ENCODE results near the gene CHRNA1.
A peak's percentile ranks its signal among the peaks of the same experiment; 100 is the strongest.

CHRNA1 gene

DNA sequence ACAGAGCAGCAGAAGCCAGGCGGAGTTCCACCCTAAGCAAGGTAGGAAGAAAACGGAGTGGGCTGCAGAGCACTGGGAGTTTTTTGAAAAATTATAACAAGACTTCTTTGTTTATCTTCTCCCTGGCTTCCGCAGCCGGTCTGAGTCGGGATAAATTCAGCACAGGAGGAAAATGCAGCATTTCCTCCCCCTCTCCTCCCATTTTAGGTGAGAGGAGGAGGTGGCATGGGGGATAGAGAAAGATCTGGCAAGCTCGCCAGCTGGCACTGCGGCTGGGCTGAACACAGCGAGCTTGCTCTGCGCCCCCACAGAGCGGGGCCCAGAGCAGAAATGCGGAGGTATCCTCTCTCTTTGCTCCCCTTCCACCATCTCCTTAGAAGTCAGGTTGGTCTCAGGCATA is 17.7 kb upstream of the CHRNA1 start:
- DNase-seq (ENCODE audit: low read depth) = no peak

DNA sequence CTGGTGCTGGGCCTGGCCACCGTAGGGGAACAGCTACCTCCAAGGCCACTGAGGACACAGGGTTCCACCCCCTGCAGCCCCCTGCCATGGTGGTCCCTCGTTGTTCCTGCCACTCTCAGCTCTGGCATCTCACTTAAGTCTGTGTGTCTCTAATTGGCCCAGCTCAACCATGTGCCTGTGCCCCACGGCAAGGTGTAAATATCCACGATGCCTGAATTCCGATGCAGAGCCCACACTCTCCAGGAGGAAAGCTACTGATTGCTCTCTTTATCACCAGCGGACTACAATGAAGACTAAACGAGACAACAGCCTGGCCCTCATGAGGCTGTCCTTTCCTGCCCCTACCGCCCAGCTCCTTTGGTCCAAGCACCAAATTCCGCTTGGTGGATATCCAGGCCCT is 17.0 kb upstream of the CHRNA1 start:
- DNase-seq (ENCODE audit: low read depth) = no peak

DNA sequence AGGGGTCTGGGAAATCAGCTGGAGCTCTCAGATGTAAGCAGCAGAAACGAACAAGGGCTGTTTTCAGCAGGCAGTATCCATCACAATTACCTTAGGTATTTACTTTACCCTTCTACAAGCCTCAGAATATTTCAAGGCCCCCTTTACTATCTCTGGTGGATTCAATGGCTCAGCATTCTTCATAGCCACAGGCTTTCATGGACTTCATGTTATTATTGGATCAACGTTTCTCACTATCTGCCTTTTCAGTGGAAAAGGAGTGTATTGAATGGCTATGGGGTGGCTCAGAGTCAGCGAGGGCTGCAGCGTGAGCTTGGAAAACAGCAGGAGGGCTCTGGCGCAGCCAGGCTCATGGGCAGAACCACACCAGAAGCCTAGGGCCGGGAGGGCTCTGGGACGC is 16.6 kb upstream of the CHRNA1 start:
- no peak for DNase-seq (ENCODE audit: low read depth)

DNA sequence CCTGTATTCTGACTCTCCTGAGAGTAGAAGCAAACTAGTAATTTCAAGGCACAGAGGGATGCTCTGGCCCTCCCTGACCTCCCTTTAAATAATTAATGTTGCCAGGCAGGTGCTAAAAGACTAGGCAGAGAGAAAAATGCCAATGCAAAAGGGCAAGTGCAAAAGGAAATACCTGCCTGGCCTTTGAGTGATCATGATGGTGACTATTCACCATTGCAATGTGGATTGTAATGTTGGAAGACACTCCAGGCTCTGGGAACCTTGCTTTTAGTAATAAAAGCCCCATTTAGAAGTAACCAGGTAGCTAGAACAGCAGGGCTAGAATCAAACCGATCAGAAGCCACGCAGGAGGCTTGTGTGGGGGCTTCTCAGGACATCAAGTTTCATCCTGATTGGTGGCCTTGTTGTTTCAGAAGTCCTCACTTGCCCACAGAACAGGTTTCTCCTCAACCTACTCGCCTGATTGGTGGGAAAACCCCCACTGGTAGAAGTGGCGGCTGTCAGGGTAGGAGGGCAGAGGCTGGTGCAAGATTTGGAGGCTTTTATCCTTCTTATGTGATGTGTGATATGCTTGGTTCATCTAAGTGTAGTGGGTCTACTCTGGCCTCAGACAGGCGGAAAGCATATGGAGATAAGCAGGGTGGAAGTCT is 16.0 kb upstream of the CHRNA1 start:
- DNase-seq (ENCODE audit: low read depth) = no peak

DNA sequence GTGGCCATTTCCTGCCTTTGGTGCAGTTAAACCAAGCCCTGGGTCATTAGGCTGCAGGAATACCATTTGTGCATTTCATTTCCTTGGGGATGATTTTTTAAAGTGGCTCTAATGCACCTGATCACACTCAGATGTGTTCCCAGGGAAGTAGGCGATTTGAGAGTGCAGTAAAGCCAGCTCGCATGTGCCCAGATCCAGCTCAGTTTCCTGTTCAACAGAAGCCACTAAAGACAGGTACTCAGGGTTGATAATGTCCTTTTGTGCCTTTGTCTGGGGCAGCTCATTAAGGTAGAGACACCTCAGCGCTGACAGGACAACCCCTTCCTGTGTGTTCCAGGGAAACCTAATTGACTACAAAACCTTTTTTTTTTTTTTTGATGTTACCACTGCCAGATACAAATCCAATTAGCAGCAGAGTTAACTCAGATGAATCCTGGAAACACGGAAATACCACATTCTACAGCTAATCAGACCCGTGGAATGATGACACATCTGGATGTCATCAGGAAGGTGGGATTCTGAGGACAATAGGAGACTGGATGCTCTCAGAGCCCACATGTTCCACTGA is 15.2 kb upstream of the CHRNA1 start:
- no peak for DNase-seq (ENCODE audit: low read depth)

DNA sequence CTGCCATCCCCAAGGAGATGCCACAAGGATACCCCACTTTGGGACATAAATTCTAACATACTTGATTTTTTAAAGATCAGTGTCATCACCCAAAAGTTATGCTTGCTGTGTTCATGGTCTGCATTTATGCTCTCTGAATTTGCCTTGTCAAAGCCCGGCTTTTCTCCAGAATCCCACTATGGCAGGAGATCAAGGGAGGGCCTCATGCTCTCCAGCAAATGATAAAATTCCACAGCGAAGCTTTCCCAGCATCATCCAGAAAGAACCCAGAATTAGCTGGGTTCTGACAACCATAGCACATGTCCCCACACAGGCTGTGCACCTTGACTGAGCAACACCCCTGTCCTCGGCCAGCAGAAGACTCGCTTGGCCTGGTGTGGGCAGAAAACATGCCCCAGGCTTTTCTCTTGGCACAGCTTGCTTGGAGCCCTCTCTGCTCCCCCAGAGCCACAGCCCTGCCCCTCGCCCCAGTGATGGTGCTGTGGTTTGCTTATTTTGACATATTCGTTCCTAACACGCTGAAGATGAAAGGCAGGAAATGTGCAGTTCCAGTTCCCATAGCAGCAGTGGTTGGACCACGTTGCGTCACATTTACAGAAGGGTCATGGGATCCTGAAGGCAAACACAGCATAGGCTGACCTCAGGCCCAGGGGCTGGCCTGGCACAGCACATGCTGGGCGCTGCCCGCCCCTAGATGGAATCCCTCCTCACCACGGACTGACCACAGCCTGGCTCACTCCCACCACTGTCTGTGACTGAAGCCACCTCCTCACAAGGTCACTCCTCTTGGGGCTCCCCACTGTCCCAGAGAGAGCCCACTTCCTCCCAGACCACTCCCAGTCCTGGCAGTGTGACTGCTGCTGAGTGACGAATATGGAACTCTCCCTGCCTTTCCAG is 14.1 kb upstream of the CHRNA1 start:
- peak; percentile 100 for DNase-seq (ENCODE audit: low read depth)

DNA sequence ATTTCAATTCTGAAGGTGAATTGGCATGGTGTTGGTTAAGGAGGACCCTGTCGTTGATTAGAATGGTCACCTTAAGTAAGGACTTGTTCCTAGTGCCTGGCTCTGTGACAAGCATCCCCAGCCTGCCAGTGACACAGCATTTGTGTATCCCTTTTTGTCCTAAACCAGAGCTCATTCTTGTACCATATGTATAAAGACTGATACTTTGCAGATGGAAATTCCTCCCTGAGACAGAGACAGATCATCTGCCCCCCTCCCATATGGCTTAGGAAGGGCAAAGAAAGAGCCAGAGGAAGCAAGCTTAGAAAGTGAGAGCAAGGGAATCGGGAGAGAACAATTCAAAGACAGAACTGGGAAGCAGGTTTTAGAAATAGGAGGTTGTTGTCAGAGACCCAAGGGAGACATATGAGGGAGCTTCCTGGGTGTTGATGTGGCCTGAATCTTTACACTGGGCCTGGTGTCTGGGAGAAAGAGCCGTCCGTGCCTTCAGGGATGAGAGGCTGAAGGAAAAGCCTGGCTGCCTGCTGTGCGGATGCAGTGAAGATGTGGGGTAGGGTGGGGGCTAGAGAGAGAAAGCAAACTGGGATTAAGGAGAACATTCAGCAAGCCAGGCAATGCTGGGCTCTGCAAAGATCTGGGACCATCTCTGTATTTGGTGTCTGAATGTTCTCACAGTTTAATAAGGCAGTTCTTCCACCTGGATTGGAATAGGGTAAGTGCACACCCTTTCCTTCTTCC is 13.2 kb upstream of the CHRNA1 start:
- no peak for DNase-seq (ENCODE audit: low read depth)

DNA sequence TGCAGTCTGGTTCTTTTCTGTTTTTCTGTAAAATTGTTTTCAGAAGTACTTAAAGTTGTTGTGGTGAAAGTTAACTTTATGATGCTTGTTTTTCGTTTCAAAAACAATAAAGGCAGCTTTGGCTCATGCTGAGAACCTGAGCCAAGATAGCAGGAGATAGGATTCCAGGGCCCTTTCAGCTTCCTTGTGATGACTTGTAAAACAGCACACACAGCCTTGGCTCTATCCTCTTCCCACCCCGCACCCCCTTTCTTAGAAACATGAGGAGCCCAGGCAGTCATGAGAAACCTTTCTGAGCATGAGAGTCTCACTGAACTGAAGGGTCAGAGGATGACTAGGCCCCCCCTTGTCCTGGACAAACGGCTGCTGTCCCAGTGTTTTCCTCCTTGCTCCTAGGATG is 12.4 kb upstream of the CHRNA1 start:
- DNase-seq (ENCODE audit: low read depth) = no peak

DNA sequence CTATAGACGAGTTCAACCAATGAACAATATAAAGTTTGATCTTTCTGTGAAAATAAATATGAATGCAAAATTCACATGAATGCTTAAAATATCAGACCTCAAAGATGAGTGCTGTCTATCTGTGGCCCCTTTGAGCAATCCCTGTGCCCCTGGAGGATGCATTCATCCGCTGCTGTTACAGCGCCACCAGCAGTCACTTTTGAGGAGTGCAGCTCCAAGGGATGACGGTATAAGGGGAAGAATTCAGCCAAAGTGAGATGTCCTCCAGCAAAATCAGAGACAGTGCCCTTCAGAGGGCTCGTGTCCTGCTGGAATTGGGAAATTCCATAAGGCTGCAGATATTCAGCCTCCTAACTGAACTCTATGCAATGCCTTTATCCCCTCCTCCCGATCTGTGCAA is 12.0 kb upstream of the CHRNA1 start:
- DNase-seq (ENCODE audit: low read depth) = no peak

DNA sequence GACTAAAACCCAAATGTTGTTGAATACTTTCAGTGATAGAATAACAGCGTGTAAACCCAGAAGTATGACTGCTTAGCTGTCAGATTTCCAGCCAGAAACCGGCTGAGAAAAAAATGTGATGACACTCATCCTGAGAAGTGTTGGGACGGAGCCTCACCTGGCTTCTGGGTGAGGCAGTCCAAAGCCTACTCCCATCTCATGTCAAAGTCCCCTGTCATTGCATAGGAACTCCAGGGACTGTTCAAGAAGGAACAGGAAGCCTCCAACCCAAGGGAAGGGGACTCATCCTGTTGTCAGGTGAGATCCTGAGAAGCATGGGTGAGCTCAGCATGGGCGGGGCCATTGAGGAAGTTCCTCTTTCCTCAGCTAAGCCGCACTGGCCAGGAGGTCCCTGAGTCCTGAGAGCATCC is 11.3 kb upstream of the CHRNA1 start:
- no peak for DNase-seq (ENCODE audit: low read depth)

DNA sequence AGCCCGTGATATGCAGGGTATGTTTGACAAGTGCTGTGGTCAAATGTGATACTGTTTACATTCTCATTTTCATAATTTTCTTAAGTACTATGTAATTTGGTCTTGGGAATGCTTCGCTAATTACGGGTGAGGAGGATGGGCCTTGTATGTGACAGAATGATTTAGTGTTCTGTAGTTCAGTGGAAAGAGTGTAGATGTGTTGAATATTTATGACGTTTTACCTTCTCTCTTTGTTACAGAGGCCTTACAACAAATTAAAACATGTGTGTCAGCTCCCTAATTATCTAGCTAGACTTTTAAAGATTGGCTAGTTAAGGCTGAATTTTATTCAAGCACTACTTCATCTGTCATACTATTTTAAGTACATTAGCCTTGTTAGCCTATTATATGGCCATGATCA is 10.6 kb upstream of the CHRNA1 start:
- no peak for DNase-seq (ENCODE audit: low read depth)

DNA sequence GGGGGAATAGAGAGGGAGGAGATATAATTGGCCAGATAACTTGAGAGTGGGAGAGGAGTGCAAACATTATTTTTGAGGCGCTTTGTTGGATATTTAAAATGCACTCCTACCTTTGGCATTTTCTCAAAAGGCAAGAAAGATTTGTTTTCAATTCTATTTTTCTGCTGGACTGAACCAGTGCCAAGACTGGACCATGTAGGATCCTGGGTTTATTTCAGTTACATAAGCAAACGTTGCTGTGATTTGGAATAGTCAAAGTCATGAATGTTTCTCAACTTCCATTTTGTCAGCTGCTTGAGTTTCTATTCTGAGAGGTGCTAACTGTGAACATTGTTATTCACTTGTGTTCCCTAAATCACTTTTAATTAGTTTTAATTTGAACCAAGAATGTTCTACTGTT is 8.9 kb upstream of the CHRNA1 start:
- no peak for DNase-seq (ENCODE audit: low read depth)

DNA sequence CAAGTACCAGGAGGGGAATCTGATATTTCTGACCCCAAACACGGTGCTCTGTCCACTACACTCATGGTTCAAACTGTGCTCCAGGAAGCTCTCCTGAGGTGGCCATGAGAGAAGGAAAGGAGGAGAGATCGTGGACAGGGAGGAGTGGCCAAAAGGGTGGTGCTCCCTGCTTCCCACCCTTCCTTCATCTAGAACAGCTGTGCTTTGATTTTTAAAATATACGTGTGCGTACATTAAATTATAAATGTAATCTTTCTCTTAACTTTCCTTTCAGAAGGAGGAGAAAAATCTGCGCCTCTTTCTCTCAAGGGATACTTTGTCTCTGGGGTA is 8.2 kb upstream of the CHRNA1 start:
- no peak for DNase-seq (ENCODE audit: low read depth)

DNA sequence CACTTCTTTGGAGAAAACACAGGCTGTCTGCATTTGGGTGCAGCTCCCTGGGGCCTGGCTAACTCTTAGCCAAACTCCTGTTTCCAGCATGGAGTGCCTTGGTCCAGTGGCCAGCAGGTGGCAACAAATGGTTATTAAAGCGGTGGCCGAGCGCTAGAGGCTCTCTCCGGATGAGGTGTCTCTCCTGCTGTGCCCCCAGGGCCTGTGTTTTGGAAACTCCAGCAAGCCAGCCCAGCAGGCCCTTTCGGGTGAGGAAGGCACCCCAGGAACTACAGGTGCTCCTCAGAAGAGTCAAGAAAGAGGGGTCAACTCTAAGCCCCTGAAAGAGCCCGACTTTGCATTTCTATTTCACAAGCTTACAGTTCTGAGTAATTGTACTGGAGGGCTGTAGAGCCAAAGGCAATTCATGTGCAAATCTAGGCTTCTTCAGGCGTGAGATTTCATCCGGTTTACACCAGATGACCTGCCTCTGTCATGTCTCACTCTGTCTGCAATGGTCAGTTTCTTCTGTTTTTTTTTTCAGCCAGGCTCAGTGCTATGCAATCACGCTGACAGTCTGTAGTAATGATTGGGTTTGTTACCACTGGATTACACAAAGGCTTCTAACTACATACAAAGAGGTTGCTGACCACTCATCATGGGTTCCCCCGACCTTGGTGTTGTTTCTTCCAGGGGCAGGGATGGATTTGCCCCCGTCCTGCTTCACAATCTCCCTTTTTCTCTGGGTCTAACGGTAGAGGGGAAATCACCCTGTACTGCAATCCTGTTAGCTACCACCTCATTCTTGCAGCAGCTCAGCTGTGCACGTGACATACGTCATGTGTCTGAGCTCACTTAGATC is 7.6 kb upstream of the CHRNA1 start:
- peak; percentile 80 for DNase-seq (ENCODE audit: low read depth)

DNA sequence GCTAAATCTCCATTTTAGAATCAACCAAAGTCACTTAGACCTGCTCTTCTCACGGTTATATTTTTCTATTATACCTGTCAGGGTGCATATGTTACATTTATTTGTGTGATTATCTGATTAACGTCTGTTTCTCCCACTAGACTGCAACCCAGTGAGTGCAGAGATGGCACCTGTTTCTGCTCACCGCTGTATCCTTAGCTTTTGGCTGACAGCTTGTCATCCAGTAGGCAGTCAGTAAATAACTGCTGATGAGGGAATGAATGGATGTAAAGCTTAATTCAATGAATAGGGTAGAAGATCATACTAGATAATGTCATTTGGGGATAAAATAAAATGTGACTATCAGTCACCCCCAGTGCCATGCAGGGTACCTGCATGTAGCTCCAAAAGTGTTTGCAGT is 6.9 kb upstream of the CHRNA1 start:
- no peak for DNase-seq (ENCODE audit: low read depth)

DNA sequence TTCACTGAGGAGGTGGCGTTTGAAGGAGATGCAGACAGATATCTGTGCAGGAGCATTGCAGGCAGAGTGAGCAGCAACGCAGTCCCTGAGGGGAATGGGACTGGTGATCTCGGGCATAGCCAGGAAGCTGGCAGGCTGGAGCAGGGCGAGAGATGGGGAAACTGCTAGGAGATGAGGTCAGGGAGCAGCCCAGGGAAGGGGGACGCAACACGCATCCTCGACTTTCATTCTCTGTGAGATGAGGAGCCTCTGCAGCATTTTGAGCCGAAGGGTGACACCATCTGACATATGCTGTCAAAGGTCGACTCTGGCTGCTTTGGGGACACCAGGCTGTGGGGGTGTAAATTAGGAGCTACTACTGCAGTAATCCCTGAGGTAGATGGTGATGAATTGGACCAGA is 4.3 kb upstream of the CHRNA1 start:
- no peak for DNase-seq (ENCODE audit: low read depth)

DNA sequence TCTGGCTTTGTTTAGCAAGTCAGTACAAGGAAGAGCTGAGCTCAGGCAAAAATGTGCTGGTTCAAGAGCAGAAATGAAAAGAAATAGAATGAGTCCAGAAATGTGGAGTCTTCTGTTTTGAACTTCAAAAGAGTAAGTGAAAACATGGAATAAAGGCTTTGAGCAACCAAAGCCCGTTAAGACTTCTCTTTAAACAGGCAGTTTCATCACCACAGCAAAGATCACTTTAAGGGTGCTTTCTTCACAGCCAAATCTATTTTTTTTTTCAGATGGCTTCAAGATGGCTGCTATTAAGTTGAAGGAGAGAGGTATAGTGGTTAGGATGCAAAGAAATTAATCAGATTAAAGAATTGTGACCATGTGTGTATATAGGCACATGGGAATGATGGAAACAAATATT is 2.0 kb upstream of the CHRNA1 start:
- no peak for DNase-seq (ENCODE audit: low read depth)

DNA sequence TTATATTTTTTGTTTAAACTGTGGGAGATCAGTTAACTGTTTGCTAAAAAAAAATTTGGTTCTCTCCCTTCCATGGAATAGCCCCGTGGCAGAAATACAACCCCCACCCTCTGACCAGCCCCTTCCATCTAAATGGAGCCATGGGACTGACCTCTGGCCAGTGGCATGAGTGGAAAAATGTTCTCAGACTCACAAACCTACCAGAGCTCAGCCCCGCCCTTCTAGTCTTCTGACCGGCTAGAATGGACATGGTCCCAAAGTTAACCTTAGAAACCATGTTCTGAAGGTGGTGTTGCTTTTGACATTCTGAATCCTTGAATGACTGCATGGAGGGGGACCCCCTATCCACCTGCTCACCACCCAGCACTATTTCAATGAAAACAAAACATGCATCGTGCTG is 1.3 kb upstream of the CHRNA1 start:
- no peak for DNase-seq (ENCODE audit: low read depth)

DNA sequence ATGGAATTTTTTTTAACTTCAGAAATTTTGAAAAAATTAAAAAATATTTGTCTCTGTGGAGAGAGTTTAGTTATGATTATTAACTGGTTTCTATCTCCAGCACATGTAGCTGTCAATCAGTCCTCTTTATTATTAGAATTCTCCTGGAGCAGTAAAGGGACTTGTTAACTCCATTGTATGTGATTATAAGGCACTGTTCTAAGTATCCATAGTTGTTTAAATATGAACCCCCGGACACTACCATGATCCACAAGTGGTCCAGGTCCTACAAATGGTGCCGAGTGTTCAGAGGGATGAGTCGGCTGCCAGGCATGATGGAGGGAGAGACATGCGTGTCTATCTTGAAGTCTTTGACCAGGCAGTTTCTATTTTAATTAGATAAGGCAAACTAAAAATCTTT is 492 bp downstream of the CHRNA1 start:
- no peak for DNase-seq (ENCODE audit: low read depth)

DNA sequence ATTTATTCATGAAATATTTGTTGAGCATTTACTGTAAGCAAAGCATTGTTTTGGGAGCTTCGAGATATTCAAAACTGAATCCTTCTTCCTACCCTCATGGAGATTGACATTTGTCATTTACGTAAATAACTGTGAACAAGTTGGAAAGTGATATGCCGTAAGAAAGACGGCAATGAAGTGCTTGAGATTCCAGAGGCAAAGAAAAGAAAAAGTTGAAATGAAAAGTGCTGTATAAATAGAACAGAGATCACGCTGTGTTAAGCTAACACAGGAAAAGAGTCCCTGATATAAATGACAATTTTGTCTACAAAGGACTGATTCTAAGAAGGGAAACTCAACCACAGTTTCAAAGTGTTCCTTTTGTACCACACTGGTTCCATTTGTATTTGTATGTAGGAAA is 1.8 kb downstream of the CHRNA1 start:
- DNase-seq (ENCODE audit: low read depth) = no peak

DNA sequence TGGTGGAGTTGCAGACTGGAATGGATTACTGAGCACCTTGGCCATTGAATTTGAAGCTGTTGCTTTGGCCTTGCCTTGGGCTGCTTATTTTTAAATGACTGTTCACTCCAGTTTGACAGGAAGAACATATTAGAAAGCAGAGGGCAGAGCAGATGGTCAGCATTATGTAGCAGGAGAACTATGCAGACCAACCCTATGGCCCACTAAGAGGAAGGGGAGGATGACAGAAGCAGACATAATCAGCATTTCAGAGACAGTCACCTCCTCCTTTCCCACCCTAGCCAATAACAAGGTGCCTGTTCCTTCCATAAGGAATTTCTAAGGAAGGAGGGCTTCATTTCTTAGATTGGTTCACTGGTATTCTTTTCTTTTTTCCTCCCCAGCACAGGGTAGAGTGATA is 2.4 kb downstream of the CHRNA1 start:
- no peak for DNase-seq (ENCODE audit: low read depth)
